Fibroblast of the aortic adventitia (primary cell): ENCODE data around the gene CENPM. TPM values are rescaled to one million over a fixed set of nuclear protein-coding genes. Genes with fewer than 3 reads are reported as not detected.

Experiments used
- DNase-seq: peaks from one replicate; pipeline ENCODE4 v3.0.0-alpha.2; 2010; ENCODE audit warnings: low read depth
- H3K4me3 ChIP-seq: 2 replicates; pipeline ENCODE4 v1.5.1; 2011; ENCODE audit warnings: low read depth, mild to moderate bottlenecking, control low read depth, low read length, moderate library complexity
- CTCF ChIP-seq: IDR thresholded peaks from 2 replicates; pipeline ENCODE4 v1.5.1; 2011; ENCODE audit warnings: mild to moderate bottlenecking, low read length, control low read depth, inconsistent platforms; ENCODE audit not compliant: insufficient read depth
- total RNA-seq: library from RNA; depleted of rRNA; stranded (reverse); fragments of >200 nt; gene quantifications from 2 replicates; pipeline ENCODE4 v1.2.3, GENCODE V29; 2012; ENCODE audit warnings: low replicate concordance

The CENPM gene
- total RNA-seq, 1 donor = 16.9 TPM

GRCh38 chr22:41904450-41905410, 42.2 kb downstream of the CENPM start:
- DNase-seq = no peak
- H3K4me3 ChIP-seq = no peak overlapping the region
- no peak for TF ChIP-seq CTCF

- H3K4me3 ChIP-seq = no peak overlapping the region
- TF ChIP-seq CTCF = no peak
- no peak for DNase-seq
These were observed 44.0 kb downstream of the CENPM start for GRCh38 chr22:41902932-41903421.

GRCh38 chr22:41902016-41902415, 44.9 kb downstream of the CENPM start:
- no peak for DNase-seq
- TF ChIP-seq CTCF = no peak
- no peak overlapping the region for H3K4me3 ChIP-seq

- TF ChIP-seq CTCF = no peak
- no peak for DNase-seq
- no peak overlapping the region for H3K4me3 ChIP-seq
These were observed 46.2 kb downstream of the CENPM start for GRCh38 chr22:41900652-41901312.

- no peak for DNase-seq
- TF ChIP-seq CTCF = no peak
- H3K4me3 ChIP-seq = no peak overlapping the region
These were observed 46.8 kb downstream of the CENPM start for GRCh38 chr22:41899992-41900651.

- TF ChIP-seq CTCF = no peak
- no peak overlapping the region for H3K4me3 ChIP-seq
- DNase-seq = no peak
These were observed 47.8 kb downstream of the CENPM start for GRCh38 chr22:41899110-41899509.
